ENCODE results near the gene LGI2.

The LGI2 gene

GRCh38 chr4:24993551-24994080 lies 37.1 kb downstream of the LGI2 start:
- DNase-seq, result no peak

GRCh38 chr4:24992968-24993367 lies 37.8 kb downstream of the LGI2 start:
- no peak for DNase-seq

- DNase-seq, result no peak
Measured at GRCh38 chr4:24991015-24991414, 39.7 kb downstream of the LGI2 start.

GRCh38 chr4:24989327-24989726 lies 41.4 kb downstream of the LGI2 start:
- DNase-seq, result no peak

- no peak for DNase-seq
Measured at GRCh38 chr4:24988776-24989175, 42.0 kb downstream of the LGI2 start.

GRCh38 chr4:24984602-24985532 lies 45.9 kb downstream of the LGI2 start:
- no peak for DNase-seq

GRCh38 chr4:24980740-24981139 lies 50.0 kb downstream of the LGI2 start:
- no peak for DNase-seq

GRCh38 chr4:24980064-24980690 lies 50.6 kb downstream of the LGI2 start:
- peak; percentile 59 for DNase-seq

GRCh38 chr4:24979554-24979953 lies 51.2 kb downstream of the LGI2 start:
- DNase-seq, result no peak

- DNase-seq, result no peak
Measured at GRCh38 chr4:24978291-24979075, 52.3 kb downstream of the LGI2 start.

GRCh38 chr4:24975510-24975909 lies 55.2 kb downstream of the LGI2 start:
- no peak for DNase-seq

GRCh38 chr4:24973747-24974601 lies 56.8 kb downstream of the LGI2 start:
- DNase-seq, result no peak

- no peak for DNase-seq
Measured at GRCh38 chr4:24973404-24973746, 57.4 kb downstream of the LGI2 start.

- no peak for DNase-seq
Measured at GRCh38 chr4:24971192-24971591, 59.6 kb downstream of the LGI2 start.

- no peak for DNase-seq
Measured at GRCh38 chr4:24970635-24971034, 60.1 kb downstream of the LGI2 start.

GRCh38 chr4:24970191-24970590 lies 60.6 kb downstream of the LGI2 start:
- no peak for DNase-seq

- no peak for DNase-seq
Measured at GRCh38 chr4:24969486-24969885, 61.3 kb downstream of the LGI2 start.

- DNase-seq, result no peak
Measured at GRCh38 chr4:24968992-24969391, 61.8 kb downstream of the LGI2 start.

- DNase-seq, result no peak
Measured at GRCh38 chr4:24968278-24968677, 62.5 kb downstream of the LGI2 start.

GRCh38 chr4:24967346-24967745 lies 63.4 kb downstream of the LGI2 start:
- DNase-seq, result no peak

- no peak for DNase-seq
Measured at GRCh38 chr4:24966076-24966475, 64.7 kb downstream of the LGI2 start.

GRCh38 chr4:24965627-24966026 lies 65.1 kb downstream of the LGI2 start:
- no peak for DNase-seq
